HepG2 (cell line): Measurements from ENCODE around the gene CD300A. TPM values are rescaled to one million over a fixed set of nuclear protein-coding genes. Genes with fewer than 3 reads are reported as not detected.

Experiments used
- ARHGAP35 ChIP-seq: sonication (generic); formaldehyde crosslinking; IDR thresholded peaks from 2 replicates; pipeline ENCODE4 v1.9.0; 2022; ENCODE audit warnings: mild to moderate bottlenecking, inconsistent platforms, moderate library complexity, missing genetic modification reagents, borderline replicate concordance
- EED ChIP-seq: sonication (generic); formaldehyde crosslinking; IDR thresholded peaks from 2 replicates; pipeline ENCODE4 v1.5.0; 2020; ENCODE audit warnings: mild to moderate bottlenecking, missing genetic modification reagents
- GTF3A ChIP-seq: sonication (generic); formaldehyde crosslinking; conservative IDR thresholded peaks from 2 replicates; pipeline ENCODE4 v1.4.0; 2020; ENCODE audit warnings: mild to moderate bottlenecking, missing genetic modification reagents
- HMGXB3 ChIP-seq: sonication (generic); formaldehyde crosslinking; IDR thresholded peaks from 2 replicates; pipeline ENCODE4 v1.4.0; 2020; ENCODE audit warnings: missing genetic modification reagents, borderline replicate concordance
- HNRNPLL ChIP-seq: fragments of 200-400 bp; formaldehyde crosslinking; IDR thresholded peaks from 2 replicates; pipeline ENCODE4 v1.6.1; 2017; ENCODE audit warnings: mild to moderate bottlenecking, low read depth, low read length; ENCODE audit not compliant: poor library complexity, severe bottlenecking
- IKZF1 ChIP-seq: fragments of 450-650 bp; IDR thresholded peaks from 2 replicates; pipeline ENCODE4 v1.7.1; 2016
- IKZF5 ChIP-seq: IDR thresholded peaks from 2 replicates; pipeline ENCODE4 v1.6.1; 2018; ENCODE audit warnings: missing genetic modification reagents, mild to moderate bottlenecking, missing compliant biosample characterization
- MED8 ChIP-seq: sonication (generic); formaldehyde crosslinking; IDR thresholded peaks from 2 replicates; pipeline ENCODE4 v1.8.1; 2023; ENCODE audit warnings: mild to moderate bottlenecking, missing genetic modification reagents; ENCODE audit not compliant: insufficient replicate concordance
- NCOA2 ChIP-seq: sonication (generic); formaldehyde crosslinking; IDR thresholded peaks from 2 replicates; pipeline ENCODE4 v1.8.0; 2022; ENCODE audit warnings: inconsistent platforms
- TGIF2 ChIP-seq: IDR thresholded peaks from 2 replicates; pipeline ENCODE4 v1.6.1; 2016; ENCODE audit warnings: control low read depth, missing compliant biosample characterization
- YEATS2 ChIP-seq: sonication (generic); formaldehyde crosslinking; IDR thresholded peaks from 2 replicates; pipeline ENCODE4 v1.4.0; 2020; ENCODE audit warnings: missing genetic modification reagents, borderline replicate concordance
- ZNF234 ChIP-seq: sonication (generic); formaldehyde crosslinking; conservative IDR thresholded peaks from 2 replicates; pipeline ENCODE4 v1.5.1; 2020; ENCODE audit warnings: mild to moderate bottlenecking, missing genetic modification reagents
- ZNF263 ChIP-seq: sonication (generic); formaldehyde crosslinking; IDR thresholded peaks from 2 replicates; pipeline ENCODE4 v1.4.0; 2020; ENCODE audit warnings: missing genetic modification reagents
- ZNF317 ChIP-seq: sonication (generic); formaldehyde crosslinking; IDR thresholded peaks from 2 replicates; pipeline ENCODE4 v1.5.0; 2020; ENCODE audit warnings: mild to moderate bottlenecking, missing genetic modification reagents
- ZNF343 ChIP-seq: sonication (generic); formaldehyde crosslinking; IDR thresholded peaks from 2 replicates; pipeline ENCODE4 v1.4.0; 2020; ENCODE audit warnings: mild to moderate bottlenecking, missing genetic modification reagents
- ZNF446 ChIP-seq: sonication (generic); formaldehyde crosslinking; IDR thresholded peaks from 2 replicates; pipeline ENCODE4 v1.5.0; 2020; ENCODE audit warnings: mild to moderate bottlenecking, missing genetic modification reagents
- ZNF775 ChIP-seq: sonication (generic); formaldehyde crosslinking; IDR thresholded peaks from 2 replicates; pipeline ENCODE4 v1.4.0; 2020; ENCODE audit warnings: missing genetic modification reagents, mild to moderate bottlenecking, moderate library complexity, borderline replicate concordance
- ZNF782 ChIP-seq: sonication (generic); formaldehyde crosslinking; IDR thresholded peaks from 2 replicates; pipeline ENCODE4 v1.4.0; 2020; ENCODE audit warnings: missing genetic modification reagents, mild to moderate bottlenecking, borderline replicate concordance
- ZNF839 ChIP-seq: sonication (generic); formaldehyde crosslinking; IDR thresholded peaks from 2 replicates; pipeline ENCODE4 v1.4.0; 2020; ENCODE audit warnings: missing genetic modification reagents, mild to moderate bottlenecking, borderline replicate concordance
- polyA plus RNA-seq, 8 experiments: library from polyadenylated mRNA; depleted of rRNA in 3 of 8; stranded (reverse) in 7 of 8; unstranded in 1 of 8; fragments of >200 nt; fragmentation: Illumina TruSeq in 4 of 8; extraction: Trizol in 4 of 8; gene quantifications; 2 replicates each; pipeline versions ENCODE4 v1.2.1 to v1.2.3, GENCODE V29; 2011 to 2016; ENCODE audit warnings: low read depth in 4 of 8, missing spikeins in 1 of 8, mixed read lengths in 1 of 8; ENCODE audit not compliant: insufficient read depth in 1 of 8
- total RNA-seq, 5 experiments: library from RNA; depleted of rRNA; stranded (reverse); fragments of >200 nt; fragmentation: Illumina TruSeq; extraction: Trizol; gene quantifications; 2 replicates each; pipeline ENCODE4 v1.2.3, GENCODE V29; 2016; ENCODE audit warnings: low read depth in 1 of 5
- TF ChIP-seq, protein P1 (sequence below): sonication (generic); formaldehyde crosslinking; conservative IDR thresholded peaks from 2 replicates; pipeline ENCODE4 v1.8.1; 2023; ENCODE audit warnings: missing genetic modification reagents

CD300A gene
- total and polyA plus RNA-seq, 2 of the 13 experiments (the other 11 are each of a cell fraction or from before 2014, with no cell fraction given) = not detected

DNA sequence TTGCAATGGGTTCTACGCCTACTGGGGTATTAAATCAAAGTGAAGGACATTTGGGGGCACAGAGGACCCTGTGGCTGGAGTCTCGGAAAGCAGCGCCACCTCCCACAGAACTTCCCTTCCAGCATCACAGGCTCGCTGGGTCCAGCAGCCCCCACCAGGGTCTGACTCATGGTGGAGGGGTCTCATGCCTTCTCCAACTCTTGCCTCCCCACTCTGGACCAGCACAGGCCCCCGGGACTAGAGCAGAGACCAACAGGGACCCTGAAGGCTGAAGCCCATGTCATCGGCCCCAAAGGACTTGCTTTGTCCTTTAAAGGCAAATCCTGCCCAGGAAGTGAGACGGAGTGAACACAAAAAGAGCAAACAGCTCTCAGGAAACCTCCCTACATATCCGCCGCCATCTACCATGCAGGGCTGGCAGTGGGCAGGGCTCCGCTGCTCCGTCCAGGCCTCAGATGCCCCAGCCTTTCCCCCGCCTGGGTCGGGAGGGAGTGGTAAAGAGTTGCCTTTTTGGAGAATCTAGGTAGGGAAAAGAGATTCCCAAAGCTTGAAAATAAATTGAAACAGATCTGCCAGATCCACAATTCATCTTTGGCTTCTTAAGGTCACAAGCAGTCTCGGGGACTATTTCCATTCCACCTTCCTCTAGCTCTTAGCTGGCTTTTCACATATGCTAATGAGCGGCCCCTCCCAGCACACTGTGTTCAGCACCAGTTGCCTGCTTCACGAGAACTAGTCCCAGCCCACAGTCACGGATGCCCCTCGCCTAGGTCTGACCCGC is 36.6 kb upstream of the CD300A start (continued):
- TF ChIP-seq ARHGAP35 (CRISPR knock-in tag) = no peak
- peak; percentile 44; the same call in 1 of the 2 replicates for TF ChIP-seq YEATS2 (CRISPR knock-in tag)
- TF ChIP-seq ZNF782 = 0 out of 2 replicates have a peak, but pooled peaks have one; percentile 54
- TF ChIP-seq IKZF5 (CRISPR knock-in tag) = peak; percentile 65; the same call in 1 of the 2 replicates
- TF ChIP-seq HNRNPLL = no peak
- no peak for TF ChIP-seq EED (CRISPR knock-in tag)
- no peak for TF ChIP-seq IKZF1
- TF ChIP-seq, protein P1, sequence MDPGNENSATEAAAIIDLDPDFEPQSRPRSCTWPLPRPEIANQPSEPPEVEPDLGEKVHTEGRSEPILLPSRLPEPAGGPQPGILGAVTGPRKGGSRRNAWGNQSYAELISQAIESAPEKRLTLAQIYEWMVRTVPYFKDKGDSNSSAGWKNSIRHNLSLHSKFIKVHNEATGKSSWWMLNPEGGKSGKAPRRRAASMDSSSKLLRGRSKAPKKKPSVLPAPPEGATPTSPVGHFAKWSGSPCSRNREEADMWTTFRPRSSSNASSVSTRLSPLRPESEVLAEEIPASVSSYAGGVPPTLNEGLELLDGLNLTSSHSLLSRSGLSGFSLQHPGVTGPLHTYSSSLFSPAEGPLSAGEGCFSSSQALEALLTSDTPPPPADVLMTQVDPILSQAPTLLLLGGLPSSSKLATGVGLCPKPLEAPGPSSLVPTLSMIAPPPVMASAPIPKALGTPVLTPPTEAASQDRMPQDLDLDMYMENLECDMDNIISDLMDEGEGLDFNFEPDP = no peak
- no peak; the same call in 1 of the 2 replicates for TF ChIP-seq ZNF775 (CRISPR knock-in tag)
- peak; percentile 56 for TF ChIP-seq HMGXB3 (CRISPR knock-in tag)
- TF ChIP-seq ZNF234 (CRISPR knock-in tag) = no peak
- TF ChIP-seq ZNF317 (CRISPR knock-in tag) = peak; percentile 65
- TF ChIP-seq ZNF839 (CRISPR knock-in tag) = no peak
- 0 out of 2 replicates have a peak, but pooled peaks have one; percentile 24 for TF ChIP-seq ZNF263 (CRISPR knock-in tag)
- 0 out of 2 replicates have a peak, but pooled peaks have one; percentile 66 for TF ChIP-seq ZNF446 (CRISPR knock-in tag)
- 0 out of 2 replicates have a peak, but pooled peaks have one; percentile 89 for TF ChIP-seq GTF3A (CRISPR knock-in tag)
- 0 out of 2 replicates have a peak, but pooled peaks have one; percentile 74 for TF ChIP-seq TGIF2 (CRISPR knock-in tag)
- peak; percentile 79 for TF ChIP-seq ZNF343 (CRISPR knock-in tag)
- no peak for TF ChIP-seq NCOA2 (CRISPR knock-in tag)
- TF ChIP-seq MED8 (CRISPR knock-in tag) = no peak
